GM19099 (cell line): ENCODE data around the gene INF2.

Source experiments
- POLR2A ChIP-seq: IDR thresholded peaks from 3 replicates; pipeline ENCODE4 v1.6.1; 2011; ENCODE audit warnings: low read depth; ENCODE audit not compliant: insufficient read length; ENCODE audit errors: extremely low read depth

Gene INF2

GRCh38 chr14:104703269-104703668 lies 13.9 kb downstream of the INF2 start:
- no peak for TF ChIP-seq POLR2A

GRCh38 chr14:104704252-104704651 lies 14.8 kb downstream of the INF2 start:
- TF ChIP-seq POLR2A, result no peak

GRCh38 chr14:104705340-104706047 lies 16.1 kb downstream of the INF2 start:
- TF ChIP-seq POLR2A, result no peak

GRCh38 chr14:104706733-104707607 lies 17.6 kb downstream of the INF2 start:
- no peak for TF ChIP-seq POLR2A

GRCh38 chr14:104707608-104708595 lies 18.5 kb downstream of the INF2 start:
- TF ChIP-seq POLR2A, result no peak

GRCh38 chr14:104708606-104709268 lies 19.3 kb downstream of the INF2 start:
- TF ChIP-seq POLR2A, result no peak

- TF ChIP-seq POLR2A, result no peak
Measured at GRCh38 chr14:104709387-104710039, 20.1 kb downstream of the INF2 start.

- TF ChIP-seq POLR2A, result no peak
Measured at GRCh38 chr14:104710071-104710735, 20.8 kb downstream of the INF2 start.

GRCh38 chr14:104712881-104713734 lies 23.7 kb downstream of the INF2 start:
- TF ChIP-seq POLR2A, result no peak

GRCh38 chr14:104714066-104714465 lies 24.6 kb downstream of the INF2 start:
- TF ChIP-seq POLR2A, result no peak

GRCh38 chr14:104714681-104715080 lies 25.3 kb downstream of the INF2 start:
- TF ChIP-seq POLR2A, result no peak

- no peak for TF ChIP-seq POLR2A
Measured at GRCh38 chr14:104715416-104715815, 26.0 kb downstream of the INF2 start.
